A549 (cell line): ENCODE data around the gene MYBL2.

Experiments
- CBX8 ChIP-seq: fragments of 200-600 bp; sonication (generic); IDR thresholded peaks from 2 replicates; pipeline ENCODE4 v1.6.1; 2016
- CTCF ChIP-seq: fragments of >200 bp; sonication (Bioruptor Twin); formaldehyde crosslinking; IDR thresholded peaks from 3 replicates; pipeline ENCODE4 v1.5.1; 2016
- HDAC2 ChIP-seq: fragments of 200-600 bp; sonication (generic); IDR thresholded peaks from 2 replicates; pipeline ENCODE4 v1.6.1; 2016
- HOXA7 ChIP-seq: fragments of 250-450 bp; sonication (Bioruptor Pico); IDR thresholded peaks from 2 replicates; pipeline ENCODE4 v1.5.0; 2020; ENCODE audit warnings: mild to moderate bottlenecking, moderate library complexity
- HOXB13 ChIP-seq: fragments of 250-450 bp; sonication (Bioruptor Pico); IDR thresholded peaks from 2 replicates; pipeline ENCODE4 v1.5.0; 2020; ENCODE audit warnings: low read depth, mild to moderate bottlenecking, moderate library complexity
- PBX3 ChIP-seq: IDR thresholded peaks from 2 replicates; pipeline ENCODE4 v1.6.1; 2012
- POLR2A ChIP-seq: IDR thresholded peaks from 2 replicates; pipeline ENCODE4 v1.6.1; 2012; ENCODE audit warnings: mild to moderate bottlenecking, low read length
- RARB ChIP-seq: fragments of 250-450 bp; sonication (Bioruptor Pico); IDR thresholded peaks from 2 replicates; pipeline ENCODE4 v1.8.0; 2021; ENCODE audit warnings: mild to moderate bottlenecking, moderate library complexity
- RCOR1 ChIP-seq: fragments of 150-350 bp; IDR thresholded peaks from 2 replicates; pipeline ENCODE4 v1.6.1; 2014; ENCODE audit warnings: antibody characterized with exemption, low read length, low read depth
- SREBF2 ChIP-seq: fragments of 450-650 bp; IDR thresholded peaks from 2 replicates; pipeline ENCODE4 v1.6.1; 2014; ENCODE audit warnings: mild to moderate bottlenecking, moderate library complexity
- ZFP36 ChIP-seq: fragments of 450-650 bp; IDR thresholded peaks from 2 replicates; pipeline ENCODE4 v1.6.1; 2014; ENCODE audit warnings: borderline replicate concordance; ENCODE audit not compliant: partially characterized antibody
- ZSCAN20 ChIP-seq: fragments of 250-450 bp; sonication (Bioruptor Pico); IDR thresholded peaks from 2 replicates; pipeline ENCODE4 v1.8.0; 2022; ENCODE audit warnings: mild to moderate bottlenecking, moderate library complexity

- no peak for TF ChIP-seq CTCF
- TF ChIP-seq ZFP36, result no peak
- TF ChIP-seq HOXA7 (CRISPR knock-in tag), result no peak
- TF ChIP-seq PBX3, result no peak
- no peak for TF ChIP-seq CBX8
- no peak for TF ChIP-seq RARB
- TF ChIP-seq POLR2A, result no peak
- TF ChIP-seq ZSCAN20, result no peak
- no peak for TF ChIP-seq SREBF2
- no peak for TF ChIP-seq RCOR1
- no peak for TF ChIP-seq HDAC2
- no peak for TF ChIP-seq HOXB13 (CRISPR knock-in tag)
Observed at GRCh38 chr20:43762911-43763310, 96.0 kb downstream of the MYBL2 start.
